GM08714 (cell line): ENCODE results near the gene LUZP2.

Source experiments
- H3K4me3 ChIP-seq: fragments of 200-500 bp; sonication (Bioruptor generic); 2 replicates; pipeline ENCODE4 v1.5.1; 2014; ENCODE audit warnings: mild to moderate bottlenecking, low read length, inconsistent platforms
- ZNF274 ChIP-seq: IDR thresholded peaks from 2 replicates; pipeline ENCODE4 v1.6.1; 2012; ENCODE audit warnings: mild to moderate bottlenecking, low read depth, low read length

Gene LUZP2

DNA sequence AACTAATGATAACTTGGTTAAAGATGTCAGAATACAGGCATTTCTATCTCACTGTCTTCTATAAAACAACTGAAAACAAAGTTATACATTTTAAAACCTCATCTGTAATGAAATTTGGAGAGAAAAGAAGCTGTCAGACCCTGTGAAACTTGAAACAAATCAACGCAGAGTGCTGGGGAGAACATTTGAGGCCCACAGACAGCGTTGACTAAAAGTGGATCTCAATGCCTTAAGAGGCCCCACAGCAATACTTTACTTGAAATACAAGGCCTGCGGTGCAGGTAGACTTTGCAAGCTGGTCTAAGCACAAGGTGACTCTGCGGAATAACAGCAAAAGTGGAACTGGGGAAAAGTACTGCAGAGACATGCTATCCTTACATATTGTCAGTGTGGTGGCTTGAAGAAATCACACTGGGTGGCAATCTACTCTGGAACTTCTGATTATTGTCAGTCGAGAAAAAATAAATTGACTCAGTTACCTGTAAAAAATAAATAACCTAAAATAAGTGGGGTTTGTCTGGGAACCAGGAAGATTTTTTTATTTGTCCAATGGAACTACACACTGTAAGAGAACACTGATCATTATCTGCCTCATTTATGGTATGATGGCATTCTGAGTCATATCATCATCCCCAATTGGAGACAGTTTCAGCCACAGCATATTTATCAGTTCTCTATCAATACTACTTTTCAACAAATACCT, 138.9 kb downstream of the LUZP2 start:
- H3K4me3 ChIP-seq: no peak overlapping the region
- no peak for TF ChIP-seq ZNF274

DNA sequence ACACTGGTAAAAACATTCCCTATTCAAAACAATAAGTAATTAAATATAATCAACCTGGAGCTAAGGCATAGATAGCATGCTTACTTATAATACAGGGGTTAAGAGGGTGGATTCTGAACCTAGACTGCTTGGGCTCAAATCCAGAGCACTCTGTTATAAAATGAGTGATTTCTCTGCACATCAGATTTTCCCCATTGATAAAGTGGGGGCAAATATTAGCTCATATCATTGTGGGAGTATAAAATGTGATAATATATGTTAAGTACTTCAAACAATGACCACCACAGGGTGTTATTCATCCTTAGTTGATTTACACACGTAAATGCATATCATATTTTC, 139.4 kb downstream of the LUZP2 start:
- no peak for TF ChIP-seq ZNF274
- H3K4me3 ChIP-seq: no peak overlapping the region

DNA sequence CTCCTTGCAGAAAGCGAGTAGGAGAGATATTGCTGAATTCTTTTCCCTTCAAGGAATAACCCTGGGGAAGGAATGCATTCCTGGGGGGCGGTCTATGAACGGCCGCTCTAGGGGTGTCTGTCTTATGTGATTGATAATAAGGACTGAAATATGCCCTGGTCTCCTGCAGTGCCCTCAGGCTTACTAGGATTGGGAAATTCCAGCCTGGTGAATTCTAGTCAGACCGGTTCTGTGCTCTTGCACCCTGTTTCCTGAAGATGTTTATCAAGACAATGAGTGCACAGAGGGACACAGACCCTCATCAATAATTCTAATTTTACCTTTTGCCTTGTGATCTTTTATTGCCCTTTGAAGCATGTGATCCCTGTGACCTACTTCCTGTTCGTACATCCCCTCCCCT, 140.7 kb downstream of the LUZP2 start:
- TF ChIP-seq ZNF274: no peak

DNA sequence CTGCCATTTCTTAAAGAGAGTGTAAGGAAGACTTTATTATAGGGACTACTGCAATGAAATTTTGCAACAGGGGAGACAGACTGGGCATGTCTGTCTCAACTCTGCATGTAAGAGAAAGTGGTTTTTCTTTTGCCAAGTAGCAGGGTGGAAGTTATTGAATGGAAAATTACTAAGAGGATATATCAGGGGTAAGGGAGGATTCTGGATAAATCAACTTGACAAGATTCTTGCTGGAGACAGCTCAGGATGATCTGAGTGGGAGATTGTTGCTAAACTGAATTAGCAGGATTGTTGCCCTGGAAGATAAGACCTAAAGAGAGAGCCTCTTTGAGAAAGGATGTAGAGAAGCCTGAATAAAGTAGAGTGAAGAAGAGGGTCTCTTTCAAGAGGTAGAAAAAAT, 145.8 kb downstream of the LUZP2 start:
- TF ChIP-seq ZNF274: no peak
- H3K4me3 ChIP-seq: no peak overlapping the region

More for the DNA sequence above, 140.7 kb downstream of the LUZP2 start:
- H3K4me3 ChIP-seq: no peak overlapping the region

DNA sequence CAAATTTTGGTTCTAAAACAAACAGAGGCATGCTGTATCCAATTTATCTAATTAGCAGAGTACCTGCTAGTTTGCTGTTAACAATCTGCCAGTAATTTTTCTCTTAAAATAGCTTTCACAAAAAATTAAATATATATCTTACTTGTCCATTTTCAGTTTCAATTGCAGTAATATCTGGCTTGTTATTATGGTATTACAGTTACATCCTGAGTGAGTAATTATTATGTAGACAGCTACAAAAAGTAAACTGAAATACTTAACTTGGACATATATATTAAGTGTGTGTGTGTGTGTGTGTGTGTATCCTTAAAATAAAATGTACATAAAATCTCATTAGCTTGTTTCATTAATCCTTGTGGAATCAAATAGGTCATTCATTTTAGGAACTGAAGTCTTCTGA, 148.7 kb downstream of the LUZP2 start:
- TF ChIP-seq ZNF274: no peak

DNA sequence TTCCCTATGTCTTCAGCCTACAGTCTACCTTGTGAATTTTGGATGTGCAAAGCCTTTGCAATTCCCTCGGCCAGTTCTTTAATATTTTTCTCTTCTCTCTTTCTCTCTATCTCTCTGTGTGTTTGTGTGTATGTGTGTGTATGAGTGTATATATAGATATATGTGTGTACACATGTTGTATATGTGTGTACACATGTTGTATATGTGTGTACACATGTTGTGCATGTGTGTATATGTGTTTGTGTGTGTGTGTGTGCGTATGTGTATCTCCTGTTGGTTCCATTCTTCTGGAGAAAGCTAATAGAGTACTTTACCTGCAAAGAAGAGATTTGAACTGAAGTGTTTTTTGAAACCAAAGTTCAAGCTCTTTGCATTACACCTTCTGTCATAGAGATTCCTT, 155.0 kb downstream of the LUZP2 start:
- no peak for TF ChIP-seq ZNF274

More for the DNA sequence above, 148.7 kb downstream of the LUZP2 start:
- H3K4me3 ChIP-seq: no peak overlapping the region

DNA sequence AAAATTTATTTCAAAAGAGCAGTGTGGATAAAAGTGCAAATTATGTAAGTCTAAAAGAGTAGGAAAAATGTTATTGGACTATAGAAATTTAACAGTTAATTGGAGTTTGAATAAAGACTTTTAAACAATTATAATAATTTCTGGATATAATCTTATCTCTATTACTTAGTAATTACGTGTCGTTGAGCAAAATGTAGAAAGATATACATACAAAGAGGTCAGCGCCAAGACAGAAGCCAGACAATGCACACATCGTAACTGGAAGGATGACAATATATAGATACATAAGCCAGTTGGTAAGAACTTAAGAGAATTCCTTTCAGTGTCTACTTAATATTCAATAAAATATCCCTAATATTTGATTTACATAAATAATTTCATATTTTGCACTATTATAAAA, 157.0 kb downstream of the LUZP2 start:
- TF ChIP-seq ZNF274: no peak
- H3K4me3 ChIP-seq: no peak overlapping the region

More for the DNA sequence above, 155.0 kb downstream of the LUZP2 start:
- no peak overlapping the region for H3K4me3 ChIP-seq

DNA sequence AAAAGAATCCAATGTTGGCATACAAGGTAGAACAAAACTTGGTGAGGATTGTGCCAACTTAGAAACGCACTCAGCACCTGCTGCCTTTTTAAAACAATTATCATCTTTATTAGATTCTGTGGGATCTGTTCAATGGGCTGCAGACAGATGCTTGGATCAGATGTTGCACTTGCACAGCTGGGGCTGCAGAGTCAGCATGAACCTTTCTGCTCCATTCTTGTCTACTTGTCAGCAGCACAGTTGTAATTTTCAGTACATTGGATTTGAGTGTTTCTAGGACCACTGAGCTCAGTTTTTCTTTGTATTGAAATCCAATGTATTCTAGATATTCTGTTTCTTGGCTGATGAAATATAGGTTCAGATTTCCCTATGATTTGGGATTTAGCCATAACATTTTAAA, 164.5 kb downstream of the LUZP2 start:
- no peak overlapping the region for H3K4me3 ChIP-seq
- TF ChIP-seq ZNF274: no peak

DNA sequence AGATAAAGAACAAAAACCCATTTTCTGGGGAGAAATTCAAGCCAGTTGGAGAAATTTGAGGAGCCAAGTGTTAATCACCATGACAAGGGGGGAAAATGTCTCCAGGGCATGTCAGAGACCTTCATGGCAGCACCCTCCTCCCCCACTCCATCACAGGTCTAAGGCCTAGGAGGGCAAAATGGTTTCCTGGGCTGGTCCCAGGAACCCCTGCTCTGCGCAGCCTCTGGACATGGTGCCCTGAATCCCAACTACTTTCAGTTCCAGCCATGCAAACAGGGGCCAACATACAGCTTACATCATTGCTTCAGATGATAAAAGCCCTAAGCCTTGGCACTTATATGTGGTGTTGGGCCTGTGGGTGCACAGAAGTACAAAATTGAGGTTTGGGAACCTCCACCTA, 167.5 kb downstream of the LUZP2 start:
- no peak for TF ChIP-seq ZNF274
- H3K4me3 ChIP-seq: no peak overlapping the region

DNA sequence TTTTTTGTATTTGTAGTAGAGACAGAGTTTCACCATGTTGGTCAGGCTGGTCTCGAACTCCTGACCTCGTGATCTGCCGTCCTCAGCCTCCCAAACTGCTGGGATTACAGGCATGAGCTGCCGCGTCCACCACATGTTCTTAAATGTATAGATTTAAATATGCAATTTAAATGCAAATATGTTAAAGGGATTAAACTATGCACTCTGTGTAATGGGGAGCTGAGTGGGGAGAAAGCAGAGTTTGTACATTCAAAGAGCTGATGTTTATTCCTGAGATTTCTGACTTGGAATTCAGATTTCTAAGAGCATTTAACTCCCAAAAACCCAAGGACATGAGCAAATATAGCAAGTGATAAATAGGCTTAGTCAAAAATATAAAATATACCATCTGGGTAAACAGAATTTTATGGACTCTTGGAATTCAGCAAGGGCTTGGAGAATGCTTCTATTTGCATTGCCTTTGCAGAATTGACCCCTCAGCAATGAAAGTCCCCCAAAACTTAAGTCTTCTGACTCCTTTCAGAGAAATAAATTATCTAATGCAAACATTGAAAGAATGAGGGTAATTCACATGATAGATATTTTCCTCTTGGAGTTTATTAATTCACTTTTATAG, 170.6 kb downstream of the LUZP2 start:
- no peak overlapping the region for H3K4me3 ChIP-seq
- TF ChIP-seq ZNF274: no peak

DNA sequence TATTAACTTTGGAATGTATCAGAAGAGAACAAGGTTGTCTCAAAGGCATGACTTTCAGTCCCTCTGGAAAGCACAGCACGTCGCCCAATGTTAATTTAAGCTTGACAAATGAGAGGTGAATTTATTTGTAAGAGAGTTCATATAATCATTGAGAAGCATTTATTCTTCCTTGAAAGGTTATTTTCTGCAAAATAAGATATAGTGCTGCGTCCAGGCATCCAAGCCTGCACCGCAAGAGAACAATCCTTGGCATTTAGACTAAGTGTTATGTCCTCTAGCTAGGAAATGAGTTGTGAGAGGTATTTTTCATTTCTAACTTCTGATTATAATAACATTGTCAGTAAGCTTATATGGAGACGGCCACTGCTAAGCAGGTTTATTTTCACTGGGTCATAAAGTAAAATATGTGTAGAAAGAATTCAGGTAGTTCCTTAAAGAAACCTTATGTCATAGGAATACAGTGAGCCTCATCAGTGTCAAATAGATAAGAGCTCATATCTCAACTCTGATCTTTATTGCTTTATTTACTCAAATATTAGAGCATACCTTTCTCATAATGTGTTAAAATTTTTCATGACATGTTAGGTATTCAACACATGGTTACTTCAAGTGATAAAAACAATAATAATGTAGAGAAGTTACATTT, 182.0 kb downstream of the LUZP2 start:
- H3K4me3 ChIP-seq: no peak overlapping the region
- TF ChIP-seq ZNF274: no peak

DNA sequence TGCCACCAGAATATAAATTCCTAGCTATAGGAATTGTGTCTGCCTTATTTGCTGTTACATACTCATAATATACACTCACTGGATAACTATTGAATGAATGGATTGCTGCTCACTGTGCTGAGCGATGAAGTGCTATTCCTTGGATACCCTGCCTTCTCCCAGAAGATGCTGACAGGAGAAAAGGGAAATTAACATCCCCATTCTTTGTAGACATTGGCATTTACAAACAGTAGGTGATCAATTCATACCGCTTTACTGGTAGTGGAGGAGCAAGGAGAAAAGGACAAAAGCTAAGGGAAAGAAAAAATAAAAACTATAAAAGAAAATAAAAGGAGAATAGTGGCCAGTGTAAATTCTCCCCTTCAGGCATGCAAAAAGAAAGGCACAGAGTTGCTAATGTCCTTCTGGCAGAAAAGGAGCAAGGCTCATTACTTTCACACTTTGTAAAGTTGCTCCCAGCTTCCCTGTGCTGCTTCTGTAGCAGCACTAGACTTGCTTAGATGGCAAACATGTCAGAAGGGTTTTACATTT, 183.0 kb downstream of the LUZP2 start:
- no peak for TF ChIP-seq ZNF274

DNA sequence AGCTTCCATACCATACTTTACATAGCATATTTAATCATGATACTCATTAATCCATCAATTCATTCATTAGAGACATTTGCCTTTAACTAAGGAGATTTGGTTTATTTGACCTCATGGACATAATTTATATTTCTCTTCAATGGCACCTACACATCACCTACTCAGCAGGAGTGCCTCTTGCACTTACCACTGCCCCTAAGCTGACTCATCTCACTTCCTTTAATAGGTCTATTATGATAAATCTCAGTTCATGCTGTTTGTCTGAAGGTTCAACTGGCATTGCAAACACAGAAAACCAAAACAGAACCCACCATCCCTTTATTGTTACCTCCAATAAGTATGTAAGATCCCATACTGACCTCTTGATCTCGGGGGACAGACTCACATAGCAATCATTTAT, 186.7 kb downstream of the LUZP2 start:
- H3K4me3 ChIP-seq: no peak overlapping the region
- TF ChIP-seq ZNF274: no peak

More for the DNA sequence above, 183.0 kb downstream of the LUZP2 start:
- no peak overlapping the region for H3K4me3 ChIP-seq

DNA sequence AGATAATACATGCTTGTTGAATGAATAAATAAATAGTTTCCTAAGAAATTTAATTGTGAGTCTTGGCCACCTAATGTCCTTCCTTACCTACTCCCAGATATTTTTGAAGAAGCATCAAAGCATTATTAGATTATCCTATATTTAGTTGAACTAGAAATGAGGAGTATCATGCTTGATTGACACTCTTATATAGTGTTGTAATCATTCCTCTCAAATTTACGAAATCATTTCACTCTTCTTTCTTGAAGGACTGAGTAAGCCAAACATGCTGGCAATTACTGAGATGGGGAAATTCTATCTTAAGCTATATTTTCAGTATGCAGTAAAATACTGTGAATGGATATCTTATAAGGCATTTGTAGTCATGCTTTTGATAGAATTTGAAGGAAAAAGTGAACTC, 189.0 kb downstream of the LUZP2 start:
- TF ChIP-seq ZNF274: no peak
- H3K4me3 ChIP-seq: no peak overlapping the region
